PFSK-1 (cell line): ENCODE results near the gene ZDHHC24.

Experiments
- FOXP2 ChIP-seq: optimal IDR thresholded peaks from 2 replicates; pipeline ENCODE3; 2011; ENCODE audit warnings: borderline replicate concordance, control low read depth, inconsistent platforms; ENCODE audit not compliant: insufficient read depth; ENCODE audit errors: extremely low read length, extremely low read depth
- POLR2AphosphoS5 ChIP-seq: IDR thresholded peaks from 2 replicates; pipeline ENCODE4 v1.6.1; 2012; ENCODE audit warnings: low read depth, mild to moderate bottlenecking, control low read depth, low read length, moderate library complexity
- SIN3A ChIP-seq: IDR thresholded peaks from 2 replicates; pipeline ENCODE4 v1.6.1; 2012; ENCODE audit warnings: mild to moderate bottlenecking, low read length, moderate library complexity, borderline replicate concordance; ENCODE audit not compliant: insufficient read depth
- TAF1 ChIP-seq: IDR thresholded peaks from 2 replicates; pipeline ENCODE4 v1.6.1; 2012; ENCODE audit warnings: low read length, control low read depth, borderline replicate concordance; ENCODE audit not compliant: insufficient read depth
- TF ChIP-seq, protein P1 (sequence below), 2 experiments: IDR thresholded peaks; 2 replicates each; pipeline versions ENCODE4 v1.6.1 to v1.8.0; 2011 to 2012; ENCODE audit warnings: low read depth in 2 of 2, low read length in 2 of 2, control low read depth in 1 of 2, inconsistent platforms in 1 of 2, mild to moderate bottlenecking in 1 of 2, moderate library complexity in 1 of 2; ENCODE audit not compliant: insufficient read depth in 1 of 2

DNA sequence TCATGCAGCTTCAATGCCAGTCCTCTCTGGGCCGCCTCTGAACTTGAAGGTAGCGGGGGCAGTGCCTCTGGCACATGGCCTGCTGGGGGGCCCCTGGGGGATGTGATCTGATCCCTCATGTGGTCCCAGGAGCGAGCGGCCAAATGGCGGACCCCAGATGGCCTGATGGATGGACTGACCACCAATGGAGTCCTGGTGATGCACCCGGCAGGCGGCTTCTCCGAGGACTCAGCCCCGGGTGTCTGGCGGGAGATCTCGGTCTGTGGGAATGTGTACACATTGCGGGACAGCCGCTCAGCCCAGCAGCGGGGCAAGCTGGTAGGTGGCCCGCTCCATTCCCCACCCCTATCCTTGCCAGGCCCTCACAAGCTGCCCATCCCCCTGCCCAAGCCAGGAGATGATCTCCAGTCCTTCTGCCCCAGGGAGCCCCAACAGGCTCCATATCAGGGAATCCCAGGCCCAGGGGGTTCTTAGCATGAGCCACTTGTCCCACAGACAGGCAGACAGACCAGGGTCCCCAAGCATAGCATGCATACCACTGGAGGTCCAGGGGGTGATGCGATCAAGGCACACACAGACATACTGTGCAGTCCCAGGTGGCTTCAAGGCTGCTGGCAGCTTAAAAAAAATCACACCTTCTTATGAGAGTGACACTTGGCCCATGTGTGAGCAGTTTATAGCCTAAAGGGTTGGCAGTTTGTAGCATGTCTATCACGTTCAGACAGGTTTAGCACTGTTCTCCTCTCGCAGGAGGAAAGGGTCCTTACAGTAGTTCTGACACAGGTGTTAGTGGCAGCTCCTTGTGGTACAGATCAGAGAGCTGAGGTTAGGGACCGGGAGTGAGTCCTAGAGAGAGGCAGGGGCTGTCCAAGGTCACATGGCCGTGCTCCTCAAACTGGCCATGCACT is 72.0 kb downstream of the ZDHHC24 start:
- TF ChIP-seq, protein P1, sequence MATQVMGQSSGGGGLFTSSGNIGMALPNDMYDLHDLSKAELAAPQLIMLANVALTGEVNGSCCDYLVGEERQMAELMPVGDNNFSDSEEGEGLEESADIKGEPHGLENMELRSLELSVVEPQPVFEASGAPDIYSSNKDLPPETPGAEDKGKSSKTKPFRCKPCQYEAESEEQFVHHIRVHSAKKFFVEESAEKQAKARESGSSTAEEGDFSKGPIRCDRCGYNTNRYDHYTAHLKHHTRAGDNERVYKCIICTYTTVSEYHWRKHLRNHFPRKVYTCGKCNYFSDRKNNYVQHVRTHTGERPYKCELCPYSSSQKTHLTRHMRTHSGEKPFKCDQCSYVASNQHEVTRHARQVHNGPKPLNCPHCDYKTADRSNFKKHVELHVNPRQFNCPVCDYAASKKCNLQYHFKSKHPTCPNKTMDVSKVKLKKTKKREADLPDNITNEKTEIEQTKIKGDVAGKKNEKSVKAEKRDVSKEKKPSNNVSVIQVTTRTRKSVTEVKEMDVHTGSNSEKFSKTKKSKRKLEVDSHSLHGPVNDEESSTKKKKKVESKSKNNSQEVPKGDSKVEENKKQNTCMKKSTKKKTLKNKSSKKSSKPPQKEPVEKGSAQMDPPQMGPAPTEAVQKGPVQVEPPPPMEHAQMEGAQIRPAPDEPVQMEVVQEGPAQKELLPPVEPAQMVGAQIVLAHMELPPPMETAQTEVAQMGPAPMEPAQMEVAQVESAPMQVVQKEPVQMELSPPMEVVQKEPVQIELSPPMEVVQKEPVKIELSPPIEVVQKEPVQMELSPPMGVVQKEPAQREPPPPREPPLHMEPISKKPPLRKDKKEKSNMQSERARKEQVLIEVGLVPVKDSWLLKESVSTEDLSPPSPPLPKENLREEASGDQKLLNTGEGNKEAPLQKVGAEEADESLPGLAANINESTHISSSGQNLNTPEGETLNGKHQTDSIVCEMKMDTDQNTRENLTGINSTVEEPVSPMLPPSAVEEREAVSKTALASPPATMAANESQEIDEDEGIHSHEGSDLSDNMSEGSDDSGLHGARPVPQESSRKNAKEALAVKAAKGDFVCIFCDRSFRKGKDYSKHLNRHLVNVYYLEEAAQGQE (IDR thresholded peaks at IDR 0.05; ENCODE audit: insufficient read depth in 1 of 2, low read depth in 2 of 2, low read length in 2 of 2) = no peak
- TF ChIP-seq POLR2AphosphoS5 = no peak
- no peak for TF ChIP-seq SIN3A
- TF ChIP-seq TAF1 = no peak
- no peak for TF ChIP-seq FOXP2
